Parathyroid adenoma (tissue), 2 donors: ENCODE data around the gene FOXD2.
A peak's percentile ranks its signal among the peaks of the same experiment; 100 is the strongest.

Experiments used
- H2AFZ ChIP-seq: fragments of 300-600 bp; sonication (generic); one replicate; pipeline ENCODE4 v1.7.0; 2017; ENCODE audit warnings: antibody characterized with exemption, mild to moderate bottlenecking
- H3K27ac ChIP-seq: fragments of 300-600 bp; sonication (generic); one replicate; pipeline ENCODE4 v1.7.0; 2017
- H3K27me3 ChIP-seq: fragments of 300-600 bp; sonication (generic); one replicate; pipeline ENCODE4 v1.7.0; 2017; ENCODE audit warnings: low read length; ENCODE audit not compliant: control insufficient read depth, insufficient read depth
- H3K36me3 ChIP-seq: fragments of 300-600 bp; sonication (generic); one replicate; pipeline ENCODE4 v1.7.0; 2017; ENCODE audit warnings: low read length; ENCODE audit not compliant: control insufficient read depth, insufficient read depth
- H3K4me1 ChIP-seq: fragments of 300-600 bp; sonication (generic); one replicate; pipeline ENCODE4 v1.7.0; 2017; ENCODE audit warnings: control low read depth
- H3K4me2 ChIP-seq: fragments of 300-600 bp; sonication (generic); one replicate; pipeline ENCODE4 v1.7.0; 2017; ENCODE audit warnings: low read length
- H3K4me3 ChIP-seq: fragments of 300-600 bp; sonication (generic); one replicate; pipeline ENCODE4 v1.7.0; 2017; ENCODE audit warnings: low read depth, low read length
- H3K79me2 ChIP-seq: fragments of 300-600 bp; sonication (generic); one replicate; pipeline ENCODE4 v1.7.0; 2017; ENCODE audit warnings: control low read depth
- H3K9ac ChIP-seq: fragments of 300-600 bp; sonication (generic); one replicate; pipeline ENCODE4 v1.7.0; 2017; ENCODE audit warnings: mild to moderate bottlenecking
- H3K9me3 ChIP-seq: fragments of 300-600 bp; sonication (generic); one replicate; pipeline ENCODE4 v1.7.0; 2017; ENCODE audit warnings: low read length; ENCODE audit not compliant: control insufficient read depth
- CTCF ChIP-seq: fragments of 300-600 bp; sonication (generic); IDR thresholded peaks from one replicate; pipeline ENCODE4 v1.7.0; 2017; ENCODE audit warnings: antibody characterized with exemption, mild to moderate bottlenecking
- donor health status: primary hyperparathyroidism.

FOXD2 gene

GRCh38 chr1:47409311-47410067, 28.4 kb upstream of the FOXD2 start:
- Histone ChIP-seq H3K79me2 (no peaks in the 10 kb centered on the region), H3K36me3 (no peaks in the 10 kb centered on the region), H3K27me3 (no peaks in the 10 kb centered on the region), H3K4me1 (peaks cover 10% of the 10 kb centered on the region), H3K4me3 (no peak overlapping the region), H3K9ac (no peak overlapping the region), H3K4me2 (no peak overlapping the region), H3K9me3 (no peaks in the 10 kb centered on the region), H3K27ac (peak overlapping the region; percentile 47), H2AFZ (no peak overlapping the region)
- TF ChIP-seq CTCF, result no peak

- Histone ChIP-seq H3K9ac (no peak overlapping the region), H3K4me1 (peaks cover 10% of the 10 kb centered on the region), H2AFZ (no peak overlapping the region), H3K4me3 (no peak overlapping the region), H3K27ac (peak overlapping the region; percentile 47), H3K4me2 (no peak overlapping the region), H3K9me3 (no peaks in the 10 kb centered on the region), H3K27me3 (no peaks in the 10 kb centered on the region), H3K36me3 (no peaks in the 10 kb centered on the region), H3K79me2 (no peaks in the 10 kb centered on the region)
- no peak for TF ChIP-seq CTCF
These were observed 27.8 kb upstream of the FOXD2 start for GRCh38 chr1:47410068-47410455.

- H3K4me1 ChIP-seq, result peaks cover 10% of the 10 kb centered on the region
- no peak overlapping the region for H3K9ac ChIP-seq
- H3K79me2 ChIP-seq, result no peaks in the 10 kb centered on the region
- no peak overlapping the region for H3K27ac ChIP-seq
- H3K27me3 ChIP-seq, result no peaks in the 10 kb centered on the region
- H3K9me3 ChIP-seq, result no peaks in the 10 kb centered on the region
- no peak overlapping the region for H3K4me3 ChIP-seq
- no peak for TF ChIP-seq CTCF
- no peak overlapping the region for H3K4me2 ChIP-seq
- H2AFZ ChIP-seq, result no peak overlapping the region
- no peaks in the 10 kb centered on the region for H3K36me3 ChIP-seq
These were observed 26.4 kb upstream of the FOXD2 start for GRCh38 chr1:47411436-47411835.

- no peaks in the 10 kb centered on the region for H3K27me3 ChIP-seq
- no peak overlapping the region for H3K4me3 ChIP-seq
These were observed 25.4 kb upstream of the FOXD2 start for GRCh38 chr1:47412437-47412836.

More at GRCh38 chr1:47412437-47412836, 25.4 kb upstream of the FOXD2 start:
- Histone ChIP-seq H3K27ac (no peak overlapping the region), H3K4me2 (no peak overlapping the region), H3K9me3 (no peaks in the 10 kb centered on the region), H3K9ac (no peak overlapping the region), H2AFZ (no peak overlapping the region), H3K36me3 (no peaks in the 10 kb centered on the region), H3K4me1 (peaks cover 10% of the 10 kb centered on the region), H3K79me2 (no peaks in the 10 kb centered on the region)
- no peak for TF ChIP-seq CTCF
